Coronary artery (tissue), 2 donors: ENCODE measurements around the gene ATAD3B.
"Not testable (repeated sequence)": the region's sequence is repeated elsewhere in the genome, so short reads cannot be mapped to it uniquely, and the experiment has no call there.

Experiments
- DNase-seq: peaks from one replicate; pipeline ENCODE4 v3.0.0-alpha.2; 2017; ENCODE audit warnings: low spot score
- H3K27ac ChIP-seq, 2 donors: fragments of 200-600 bp; sonication (generic); one replicate each; pipeline ENCODE4 v1.5.1; 2016 to 2019
- H3K4me3 ChIP-seq: fragments of 200-600 bp; sonication (generic); 2 replicates; pipeline ENCODE4 v1.5.1; 2016; ENCODE audit warnings: mild to moderate bottlenecking, moderate library complexity
- TF ChIP-seq, protein P1 (sequence below): fragments of 200-600 bp; sonication (generic); IDR thresholded peaks from one replicate; pipeline ENCODE4 v1.5.1; 2019; ENCODE audit warnings: antibody characterized with exemption

Gene ATAD3B

DNA sequence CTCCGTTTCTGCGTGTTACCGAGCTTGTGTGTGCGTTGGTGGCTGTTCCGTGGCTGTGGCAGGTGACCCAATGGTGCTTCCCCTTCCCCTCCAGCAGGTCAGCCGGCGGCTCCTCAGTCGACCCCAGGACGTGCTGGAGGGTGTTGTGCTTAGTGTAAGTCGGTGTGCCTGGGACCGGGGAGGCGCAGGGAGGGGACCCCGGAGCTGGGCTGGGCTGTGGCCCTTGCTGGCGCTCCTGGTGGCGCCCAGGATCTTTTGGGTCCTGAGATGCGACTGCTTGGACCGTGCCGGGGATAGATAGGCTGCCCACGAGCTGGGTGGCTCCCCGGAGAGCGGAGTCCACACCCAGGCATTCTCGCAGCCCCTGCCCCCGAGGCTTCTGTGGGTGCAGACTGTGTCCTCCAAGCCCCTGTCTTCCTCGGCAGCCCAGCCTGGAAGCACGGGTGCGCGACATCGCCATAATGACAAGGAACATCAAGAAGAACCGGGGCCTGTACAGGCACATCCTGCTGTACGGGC, 16.1 kb upstream of the ATAD3B start:
- no peak overlapping the region for H3K27ac ChIP-seq
- no peak overlapping the region for H3K4me3 ChIP-seq
- DNase-seq: no peak
- TF ChIP-seq, protein P1, sequence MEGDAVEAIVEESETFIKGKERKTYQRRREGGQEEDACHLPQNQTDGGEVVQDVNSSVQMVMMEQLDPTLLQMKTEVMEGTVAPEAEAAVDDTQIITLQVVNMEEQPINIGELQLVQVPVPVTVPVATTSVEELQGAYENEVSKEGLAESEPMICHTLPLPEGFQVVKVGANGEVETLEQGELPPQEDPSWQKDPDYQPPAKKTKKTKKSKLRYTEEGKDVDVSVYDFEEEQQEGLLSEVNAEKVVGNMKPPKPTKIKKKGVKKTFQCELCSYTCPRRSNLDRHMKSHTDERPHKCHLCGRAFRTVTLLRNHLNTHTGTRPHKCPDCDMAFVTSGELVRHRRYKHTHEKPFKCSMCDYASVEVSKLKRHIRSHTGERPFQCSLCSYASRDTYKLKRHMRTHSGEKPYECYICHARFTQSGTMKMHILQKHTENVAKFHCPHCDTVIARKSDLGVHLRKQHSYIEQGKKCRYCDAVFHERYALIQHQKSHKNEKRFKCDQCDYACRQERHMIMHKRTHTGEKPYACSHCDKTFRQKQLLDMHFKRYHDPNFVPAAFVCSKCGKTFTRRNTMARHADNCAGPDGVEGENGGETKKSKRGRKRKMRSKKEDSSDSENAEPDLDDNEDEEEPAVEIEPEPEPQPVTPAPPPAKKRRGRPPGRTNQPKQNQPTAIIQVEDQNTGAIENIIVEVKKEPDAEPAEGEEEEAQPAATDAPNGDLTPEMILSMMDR: no peak

DNA sequence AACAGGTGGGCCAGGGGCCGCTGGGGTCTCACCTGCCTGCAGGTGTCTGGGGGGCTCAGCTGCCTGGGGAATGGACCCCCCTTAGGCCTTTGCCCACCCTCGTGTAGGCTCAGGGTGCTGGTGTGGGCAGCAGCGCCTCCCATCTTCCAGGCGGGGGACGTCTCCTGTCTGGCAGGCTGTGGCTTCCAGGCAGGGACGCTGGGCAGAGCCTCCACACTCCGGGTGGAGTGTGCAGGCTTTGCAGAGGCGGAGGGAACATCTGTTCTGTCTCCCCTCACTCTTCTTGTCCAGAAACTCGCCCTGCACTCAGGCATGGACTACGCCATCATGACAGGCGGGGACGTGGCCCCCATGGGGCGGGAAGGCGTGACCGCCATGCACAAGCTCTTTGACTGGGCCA, 15.6 kb upstream of the ATAD3B start:
- not testable (repeated sequence) for DNase-seq, H3K4me3 ChIP-seq

DNA sequence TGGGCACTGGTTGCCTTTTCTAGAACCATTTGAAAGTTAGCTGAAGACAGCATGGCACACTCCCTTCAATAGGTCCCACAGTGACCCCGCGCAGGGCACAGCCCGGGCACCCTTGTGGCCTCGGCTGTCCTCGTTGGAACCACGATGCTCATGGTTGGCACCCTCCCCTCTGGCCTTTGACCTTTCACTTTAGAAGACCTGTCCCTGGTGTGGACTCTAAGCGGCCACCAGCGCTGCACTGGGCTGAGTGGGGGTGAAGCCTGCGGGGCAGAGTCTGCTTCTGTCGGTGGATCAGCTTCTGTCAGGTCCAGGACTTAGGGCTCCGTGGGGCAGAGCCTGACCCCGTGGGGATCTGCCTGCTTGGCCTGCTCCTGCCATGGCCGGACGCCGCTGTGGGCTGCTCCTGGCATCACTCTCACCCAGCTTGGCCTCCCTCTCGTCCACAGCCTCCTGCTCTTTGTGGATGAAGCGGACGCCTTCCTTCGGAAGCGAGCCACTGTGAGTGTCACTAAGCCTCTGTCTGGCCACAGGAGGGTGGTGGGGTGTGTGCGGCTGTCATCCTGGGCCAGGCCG, 14.8 kb upstream of the ATAD3B start:
- not testable (repeated sequence) for DNase-seq, H3K27ac ChIP-seq, H3K4me3 ChIP-seq

More for the DNA sequence above, 15.6 kb upstream of the ATAD3B start:
- not testable (repeated sequence) for H3K27ac ChIP-seq

DNA sequence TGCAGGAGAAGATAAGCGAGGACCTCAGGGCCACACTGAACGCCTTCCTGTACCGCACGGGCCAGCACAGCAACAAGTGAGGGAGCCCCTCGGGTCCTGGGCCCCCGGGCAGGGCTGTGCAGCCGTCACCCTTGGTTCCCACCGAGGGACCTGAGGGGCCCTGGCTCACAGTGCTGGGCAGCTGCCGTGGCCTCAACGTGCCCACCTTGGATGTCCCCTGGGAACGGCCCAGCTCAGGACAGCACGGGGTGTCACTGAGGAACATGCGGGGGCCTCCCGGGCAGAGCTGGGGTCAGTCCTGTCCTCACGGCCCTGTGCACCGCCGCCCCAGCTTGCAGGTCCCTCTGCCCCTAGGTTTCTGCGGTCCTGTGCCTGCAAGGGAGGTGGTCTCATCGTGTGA, 12.4 kb upstream of the ATAD3B start:
- DNase-seq, H3K27ac ChIP-seq, H3K4me3 ChIP-seq: not testable (repeated sequence)

DNA sequence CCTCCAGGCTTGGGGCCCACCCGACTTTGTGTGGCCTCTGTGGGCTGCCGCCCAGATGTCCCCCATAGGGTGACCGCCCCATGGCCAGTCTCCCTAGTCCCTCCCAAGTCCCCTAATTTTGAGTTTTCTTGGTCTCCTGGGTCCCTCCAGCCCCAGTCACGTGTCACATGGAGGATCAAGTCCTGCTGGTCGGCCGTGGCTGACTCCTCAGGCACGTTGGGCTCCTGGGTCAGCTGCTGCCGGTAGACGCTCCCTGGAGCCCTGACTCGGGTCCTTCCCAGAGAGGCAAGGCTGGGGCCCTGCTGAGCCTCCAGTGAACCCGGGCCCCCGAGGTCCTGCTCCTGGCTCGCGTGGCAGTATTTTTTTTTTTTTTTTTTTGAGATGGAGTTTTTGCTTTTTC, 11.9 kb upstream of the ATAD3B start:
- H3K27ac ChIP-seq, H3K4me3 ChIP-seq, DNase-seq: not testable (repeated sequence)

DNA sequence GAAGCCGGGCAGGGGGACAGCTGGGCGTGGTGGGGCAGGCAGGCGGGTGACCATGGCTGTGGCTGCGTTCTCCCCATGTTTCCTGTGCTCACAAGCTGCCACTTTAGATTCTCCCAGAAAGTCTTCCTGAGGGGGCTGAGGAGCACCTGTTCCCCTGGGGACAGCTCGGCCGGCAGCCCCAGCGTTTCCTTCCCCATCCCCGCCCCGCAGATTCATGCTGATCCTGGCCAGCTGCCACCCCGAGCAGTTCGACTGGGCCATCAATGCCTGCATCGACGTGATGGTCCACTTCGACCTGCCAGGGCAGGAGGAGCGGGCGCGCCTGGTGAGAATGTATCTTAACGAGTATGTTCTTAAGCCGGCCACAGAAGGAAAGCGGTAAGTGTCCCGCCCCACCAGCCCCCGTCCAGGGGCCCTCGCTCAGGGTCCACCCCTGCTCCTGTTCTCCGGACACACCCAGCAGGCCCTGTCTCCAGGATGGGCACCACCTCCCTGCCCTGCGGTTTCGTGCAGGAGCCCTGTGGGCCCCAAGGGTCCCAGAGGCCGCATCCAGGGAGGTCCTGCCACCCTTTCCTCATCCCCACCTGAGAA, 10.9 kb upstream of the ATAD3B start:
- H3K27ac ChIP-seq: no peak overlapping the region
- TF ChIP-seq, protein P1: no peak
- no peak overlapping the region for H3K4me3 ChIP-seq
- DNase-seq: no peak

DNA sequence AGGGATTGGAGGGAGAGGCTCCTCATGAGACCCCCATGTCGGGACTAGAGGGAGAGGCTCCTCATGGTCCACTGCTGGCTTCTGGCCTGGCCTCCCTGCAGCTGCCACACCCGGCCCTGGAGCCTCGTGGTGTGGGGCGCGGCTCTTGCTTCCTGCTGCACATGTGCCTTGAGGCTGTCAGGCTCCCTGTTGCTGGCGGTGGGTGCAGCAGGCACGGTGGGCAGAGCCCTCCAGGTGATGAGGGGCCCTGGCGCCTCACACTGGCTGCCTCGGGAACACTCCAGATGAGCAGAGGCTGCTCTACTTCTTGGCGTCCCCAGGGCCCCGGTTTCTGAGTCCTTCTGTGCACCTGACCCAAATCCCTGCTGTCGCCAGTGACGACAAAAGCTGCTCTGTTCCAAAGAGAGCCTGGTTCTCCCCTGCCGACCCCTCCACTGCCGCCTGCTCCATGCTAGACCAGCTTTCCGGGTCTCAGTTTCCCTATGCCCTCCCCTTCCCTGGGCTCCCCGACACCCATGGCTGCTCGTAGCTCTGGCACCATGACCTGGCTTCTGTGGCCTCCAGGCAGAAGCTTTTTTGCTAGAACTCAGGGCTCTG, 9.7 kb upstream of the ATAD3B start:
- no peak for DNase-seq
- Histone ChIP-seq H3K4me3 (no peak overlapping the region), H3K27ac (no peak overlapping the region)
- TF ChIP-seq, protein P1: no peak

DNA sequence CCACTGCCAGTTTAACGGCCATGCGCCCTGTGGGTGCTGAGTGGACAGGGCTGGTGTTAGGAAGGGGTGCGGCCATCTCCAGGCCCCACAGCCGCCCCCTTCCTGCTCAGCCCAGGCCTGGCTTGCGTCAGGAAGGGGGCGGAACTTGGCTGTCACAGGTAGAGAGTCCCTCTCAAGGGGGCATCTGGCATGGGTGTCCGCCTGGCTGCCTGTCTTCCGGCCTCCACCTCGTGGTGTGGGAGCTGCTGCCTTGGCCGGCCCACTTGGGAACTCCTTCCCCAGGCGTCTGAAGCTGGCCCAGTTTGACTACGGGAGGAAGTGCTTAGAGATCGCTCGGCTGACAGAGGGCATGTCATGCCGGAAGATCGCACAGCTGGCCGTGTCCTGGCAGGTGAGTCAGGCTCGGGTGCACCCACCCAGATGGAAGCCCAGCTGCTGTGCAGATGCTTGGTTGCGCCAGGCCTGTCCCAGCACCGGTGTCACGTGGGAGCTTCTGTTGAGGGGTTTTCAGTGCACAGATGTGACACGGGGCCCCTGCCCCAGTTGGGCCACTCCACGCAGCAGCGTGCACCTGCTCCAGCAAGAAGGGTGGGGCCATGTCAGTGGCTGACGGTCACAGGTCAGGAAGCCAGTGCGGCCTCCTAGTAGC, 9.1 kb upstream of the ATAD3B start:
- Histone ChIP-seq H3K4me3 (no peak overlapping the region), H3K27ac (no peak overlapping the region)
- TF ChIP-seq, protein P1: no peak
- DNase-seq: no peak

DNA sequence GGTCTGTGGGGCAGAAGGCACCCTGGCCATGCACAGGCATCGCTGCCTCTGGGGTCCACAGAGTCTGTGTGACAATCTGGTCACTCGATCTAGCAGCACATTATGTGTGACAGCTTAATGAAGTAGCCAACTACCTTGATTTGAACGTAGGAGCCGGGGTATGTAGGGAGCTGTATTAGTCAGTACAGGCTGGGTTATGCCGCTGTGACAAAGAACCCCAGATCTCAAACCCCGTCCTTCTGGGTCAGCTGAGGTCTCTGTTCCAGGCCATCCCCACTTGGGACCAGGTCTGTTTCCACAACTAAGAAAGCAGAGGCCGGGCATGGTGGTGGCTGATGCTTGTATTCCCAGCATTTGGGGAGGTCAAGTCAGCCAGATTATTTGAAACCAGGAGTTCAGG, 8.3 kb upstream of the ATAD3B start:
- H3K4me3 ChIP-seq: no peak overlapping the region
- TF ChIP-seq, protein P1: no peak
- no peak for DNase-seq
- H3K27ac ChIP-seq: no peak overlapping the region

DNA sequence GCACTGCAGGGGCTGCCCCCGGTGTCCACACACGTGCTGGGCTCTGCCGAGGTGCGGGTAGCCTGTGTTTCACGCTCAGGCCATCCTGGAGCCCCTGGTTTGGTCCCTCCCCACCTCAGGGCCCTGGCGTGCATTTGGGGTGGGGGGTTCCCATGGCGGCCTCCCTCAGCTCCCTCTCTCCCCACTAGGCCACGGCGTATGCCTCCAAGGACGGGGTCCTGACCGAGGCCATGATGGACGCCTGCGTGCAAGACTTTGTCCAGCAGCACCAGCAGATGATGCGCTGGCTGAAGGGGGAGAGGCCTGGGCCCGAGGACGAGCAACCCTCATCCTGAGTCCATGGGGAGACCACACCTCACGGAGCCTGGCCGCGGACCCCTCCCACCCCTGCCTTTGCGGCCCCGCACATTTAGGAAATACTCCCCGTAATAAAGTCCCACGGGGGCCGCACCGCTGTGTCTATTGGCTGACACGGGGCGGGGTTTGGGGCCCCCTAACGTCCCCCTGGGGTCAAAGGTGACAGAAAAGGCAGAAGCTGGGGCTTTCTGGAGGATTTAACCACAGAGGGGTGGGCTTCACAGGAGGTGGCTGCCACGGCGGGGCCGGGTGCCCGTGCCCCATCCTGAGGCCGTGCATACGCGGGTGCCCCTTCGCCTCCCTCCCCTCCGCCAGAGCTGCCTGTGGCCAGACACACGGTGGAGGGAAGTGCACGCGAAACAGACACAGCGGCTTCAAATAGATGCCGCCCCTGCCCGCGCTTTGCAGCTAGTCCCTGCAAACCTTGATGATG, 3.2 kb upstream of the ATAD3B start:
- not testable (repeated sequence) for DNase-seq, H3K27ac ChIP-seq, H3K4me3 ChIP-seq
